Keratinocyte (primary cell): ENCODE measurements around the gene IL12RB2. TPM values are rescaled to one million over a fixed set of nuclear protein-coding genes. Genes with fewer than 3 reads are reported as not detected.

ENCODE experiments used
- DNase-seq: peaks from one replicate; pipeline ENCODE4 v3.0.0-alpha.2; 2011; ENCODE audit warnings: low read depth, missing footprints, low spot score
- FAIRE-seq: peaks from 2 replicates; lab custom pipeline; 2011; peaks lifted over from hg19 to GRCh38; lab: Jason Lieb, UNC
- H2AFZ ChIP-seq: 2 replicates; pipeline ENCODE4 v1.6.0; 2012; ENCODE audit warnings: low read length, control low read depth, inconsistent platforms; ENCODE audit not compliant: control insufficient read depth
- H3K27ac ChIP-seq: 2 replicates; pipeline ENCODE4 v1.5.1; 2011; ENCODE audit warnings: low read length; ENCODE audit not compliant: control insufficient read depth, insufficient read depth
- H3K27me3 ChIP-seq: 3 replicates; pipeline ENCODE4 v1.6.0; 2011; ENCODE audit warnings: low read length; ENCODE audit not compliant: control insufficient read depth, insufficient read depth; ENCODE audit errors: extremely low read depth
- H3K36me3 ChIP-seq, 2 experiments: 2 replicates in 1 of 2; 3 replicates in 1 of 2; pipeline ENCODE4 v1.5.1; 2011; ENCODE audit warnings: low read length in 2 of 2, mild to moderate bottlenecking in 1 of 2; ENCODE audit not compliant: control insufficient read depth in 2 of 2, insufficient read depth in 2 of 2; ENCODE audit errors: extremely low read depth in 1 of 2
- H3K4me1 ChIP-seq: 3 replicates; pipeline ENCODE4 v1.5.1; 2011; ENCODE audit warnings: low read length; ENCODE audit not compliant: control insufficient read depth, insufficient read depth; ENCODE audit errors: extremely low read depth
- H3K4me2 ChIP-seq: 3 replicates; pipeline ENCODE4 v1.6.0; 2011; ENCODE audit warnings: low read depth, low read length; ENCODE audit not compliant: control insufficient read depth, insufficient read depth; ENCODE audit errors: extremely low read depth
- H3K4me3 ChIP-seq, 3 experiments: fragments of 200-600 bp in 1 of 3; sonication (generic) in 1 of 3; 2 replicates in 2 of 3; 3 replicates in 1 of 3; pipeline ENCODE4 v1.5.1; 2011 to 2016; ENCODE audit warnings: low read length in 3 of 3, mild to moderate bottlenecking in 3 of 3, control low read depth in 2 of 3, inconsistent platforms in 1 of 3, low read depth in 1 of 3, mixed read lengths in 1 of 3, mixed run types in 1 of 3, moderate library complexity in 1 of 3; ENCODE audit not compliant: control insufficient read depth in 2 of 3, insufficient read depth in 2 of 3; ENCODE audit errors: extremely low read depth in 1 of 3
- H3K79me2 ChIP-seq: 2 replicates; pipeline ENCODE4 v1.6.0; 2012; ENCODE audit warnings: low read length; ENCODE audit not compliant: control insufficient read depth, insufficient read depth
- H3K9ac ChIP-seq: 3 replicates; pipeline ENCODE4 v1.6.0; 2011; ENCODE audit warnings: low read length; ENCODE audit not compliant: control insufficient read depth, insufficient read depth; ENCODE audit errors: extremely low read depth
- H3K9me1 ChIP-seq: 3 replicates; pipeline ENCODE4 v1.6.0; 2011; ENCODE audit warnings: low read length; ENCODE audit not compliant: control insufficient read depth, insufficient read depth; ENCODE audit errors: extremely low read depth
- H3K9me3 ChIP-seq: 2 replicates; pipeline ENCODE4 v1.5.1; 2012; ENCODE audit warnings: low read depth, low read length; ENCODE audit not compliant: control insufficient read depth
- H4K20me1 ChIP-seq: 3 replicates; pipeline ENCODE4 v1.6.0; 2011; ENCODE audit warnings: low read length; ENCODE audit not compliant: control insufficient read depth, insufficient read depth; ENCODE audit errors: extremely low read depth
- CTCF ChIP-seq, 3 experiments: IDR thresholded peaks in 1 of 3; conservative IDR thresholded peaks in 1 of 3; optimal IDR thresholded peaks in 1 of 3; 2 replicates in 2 of 3; 3 replicates in 1 of 3; pipeline versions ENCODE3 to v1.5.1; 2011; ENCODE audit warnings: low read length in 3 of 3, mild to moderate bottlenecking in 3 of 3, moderate library complexity in 2 of 3, control low read depth in 1 of 3, inconsistent platforms in 1 of 3; ENCODE audit not compliant: insufficient read depth in 2 of 3; ENCODE audit errors: extremely low read depth in 1 of 3
- EZH2 ChIP-seq: IDR thresholded peaks from one replicate; pipeline ENCODE4 v1.6.1; 2012; ENCODE audit warnings: inconsistent platforms, mild to moderate bottlenecking, low read length, moderate library complexity
- dilution Hi-C: fragments of 300-500 bp; cut with MboI; formaldehyde crosslinking; loops from one replicate; pipeline ENCODE4 v1.7.0; 2020; ENCODE audit warnings: low sequenced_read_pairs; ENCODE audit not compliant: extremely low pct_ligation_motif_present
- polyA plus RNA-seq, 5 experiments: library from polyadenylated mRNA; depleted of rRNA in 3 of 5; stranded (reverse) in 3 of 5; stranded (forward) in 1 of 5; unstranded in 1 of 5; fragments of >200 nt; gene quantifications; 1 replicate in 1 of 5; 2 replicates in 3 of 5; 3 replicates in 1 of 5; pipeline versions ENCODE4 v1.2.1 to v1.2.3, GENCODE V29; 2011 to 2012; ENCODE audit warnings: missing spikeins in 2 of 5, low read depth in 1 of 5, low replicate concordance in 1 of 5

IL12RB2 gene
- polyA plus RNA-seq, 1 donor (not counting 4 experiments of a cell fraction or from before 2014, with no cell fraction given): 0.63 TPM

GRCh38 chr1:67352211-67352610, 44.5 kb downstream of the IL12RB2 start:
- no peak for TF ChIP-seq CTCF (optimal IDR thresholded peaks at IDR 0.05 in 1 of 3, IDR thresholded peaks at IDR 0.05 in 1 of 3, conservative IDR thresholded peaks at IDR 0.05 in 1 of 3; ENCODE audit: extremely low read depth in 1 of 3, insufficient read depth in 2 of 3, low read length in 3 of 3)
- Histone ChIP-seq H3K27me3 (no peaks in the 10 kb centered on the region), H3K4me3 (no peak overlapping the region), H3K4me2 (no peak overlapping the region), H3K79me2 (no peaks in the 10 kb centered on the region), H3K36me3 (no peaks in the 10 kb centered on the region), H3K9ac (no peak overlapping the region), H3K9me1 (no peaks in the 10 kb centered on the region), H3K9me3 (no peaks in the 10 kb centered on the region), H3K27ac (no peak overlapping the region), H3K4me1 (peaks cover 70% of the 10 kb centered on the region), H4K20me1 (no peaks in the 10 kb centered on the region), H2AFZ (peak overlapping the region; percentile 47)
- DNase-seq: no peak
- dilution Hi-C loops: no loop called here
- FAIRE-seq: no peak

GRCh38 chr1:67355745-67356424, 48.2 kb downstream of the IL12RB2 start:
- no peaks in the 10 kb centered on the region for H3K27me3 ChIP-seq
- H2AFZ ChIP-seq: peak overlapping the region; percentile 69
- H4K20me1 ChIP-seq: no peaks in the 10 kb centered on the region
- peaks cover 35% of the 10 kb centered on the region for H3K4me1 ChIP-seq
- peak overlapping the region; percentile 94 for H3K4me2 ChIP-seq
- peak; percentile 75 for DNase-seq
- no peaks in the 10 kb centered on the region for H3K79me2 ChIP-seq
- peak overlapping the region in 2 of 3 experiments; percentile 47 to 55 for H3K4me3 ChIP-seq
- H3K9me3 ChIP-seq: no peaks in the 10 kb centered on the region
- no peaks in the 10 kb centered on the region for H3K36me3 ChIP-seq
- H3K27ac ChIP-seq: peak overlapping the region; percentile 59
- FAIRE-seq: peak; percentile 99
- peak overlapping the region; percentile 57 for H3K9ac ChIP-seq
- no peaks in the 10 kb centered on the region for H3K9me1 ChIP-seq
- dilution Hi-C loops: no loop called here
- TF ChIP-seq EZH2: no peak
- TF ChIP-seq CTCF (optimal IDR thresholded peaks at IDR 0.05 in 1 of 3, IDR thresholded peaks at IDR 0.05 in 1 of 3, conservative IDR thresholded peaks at IDR 0.05 in 1 of 3; ENCODE audit: extremely low read depth in 1 of 3, insufficient read depth in 2 of 3, low read length in 3 of 3): no peak
